Activated CD4-positive, alpha-beta T cell treated with anti-CD3 and anti-CD28 coated beads, Interleukin-2, amount 50 U/mL, for 4 hours (primary cell): ENCODE results near the gene OR56A3.

Source experiments
- DNase-seq, 2 experiments: peaks; one replicate each; pipeline ENCODE4 v3.0.0-alpha.2; 2020

Gene OR56A3

GRCh38 chr11:5983443-5983842 lies 41.4 kb downstream of the OR56A3 start:
- no peak for DNase-seq

DNA sequence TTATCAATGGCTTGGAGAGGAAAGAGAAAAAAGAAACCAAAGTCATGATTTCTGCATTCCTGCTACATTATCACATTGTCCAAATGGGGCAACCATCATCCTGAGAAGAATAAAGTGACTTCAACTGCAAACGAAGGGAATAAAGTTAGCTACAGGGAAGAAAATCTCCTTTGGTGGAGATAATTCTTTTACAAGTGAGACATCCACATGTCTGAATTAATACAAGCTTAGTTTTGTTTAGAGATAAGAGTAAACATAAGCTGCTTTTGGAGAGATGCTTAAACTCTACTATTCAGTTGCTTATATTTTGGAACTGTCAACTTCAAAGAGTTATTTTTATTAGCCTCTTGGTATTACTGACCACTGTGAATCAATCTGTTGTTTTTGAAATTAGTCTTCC lies 44.8 kb downstream of the OR56A3 start, which contains the start of gene OR52L1:
Gene OR52L1 (minus strand): TSS at position 101 of the 400 bp plus-strand sequence. CDS start 55 bp downstream, at position 46.
- DNase-seq = no peak

DNA sequence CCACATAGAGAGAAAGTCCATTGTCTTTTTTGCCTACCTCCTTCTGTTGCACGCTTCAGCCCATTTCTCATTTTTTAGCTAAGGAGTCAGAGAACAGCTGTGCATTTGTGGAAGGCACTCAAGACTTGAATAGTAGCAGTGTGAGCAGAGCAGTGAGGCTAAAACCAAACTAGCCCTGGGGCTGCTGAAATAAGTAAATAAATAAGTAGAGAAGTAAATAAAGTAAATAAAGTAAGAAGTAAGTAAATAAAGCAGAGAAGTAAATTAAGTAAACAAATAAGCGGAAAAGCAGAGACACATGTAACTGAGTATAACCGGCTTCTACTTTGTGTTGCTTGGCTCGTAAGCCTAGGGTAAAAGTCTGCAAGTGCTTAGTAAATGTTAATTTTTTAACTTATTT lies 47.2 kb downstream of the OR56A3 start:
- DNase-seq = no peak

GRCh38 chr11:5992150-5992549 lies 50.1 kb downstream of the OR56A3 start:
- DNase-seq = no peak

GRCh38 chr11:5992604-5993251 lies 50.7 kb downstream of the OR56A3 start:
- DNase-seq = no peak

GRCh38 chr11:5994791-5995190 lies 52.7 kb downstream of the OR56A3 start:
- no peak for DNase-seq
